Keratinocyte (primary cell): Measurements from ENCODE around the gene CLK3. TPM values are rescaled to one million over a fixed set of nuclear protein-coding genes. Genes with fewer than 3 reads are reported as not detected.

Experiments used
- DNase-seq: peaks from one replicate; pipeline ENCODE4 v3.0.0-alpha.2; 2011; ENCODE audit warnings: low read depth, missing footprints, low spot score
- FAIRE-seq: peaks from 2 replicates; lab custom pipeline; 2011; peaks lifted over from hg19 to GRCh38; lab: Jason Lieb, UNC
- H2AFZ ChIP-seq: 2 replicates; pipeline ENCODE4 v1.6.0; 2012; ENCODE audit warnings: low read length, control low read depth, inconsistent platforms; ENCODE audit not compliant: control insufficient read depth
- H3K27ac ChIP-seq: 2 replicates; pipeline ENCODE4 v1.5.1; 2011; ENCODE audit warnings: low read length; ENCODE audit not compliant: control insufficient read depth, insufficient read depth
- H3K27me3 ChIP-seq: 3 replicates; pipeline ENCODE4 v1.6.0; 2011; ENCODE audit warnings: low read length; ENCODE audit not compliant: control insufficient read depth, insufficient read depth; ENCODE audit errors: extremely low read depth
- H3K36me3 ChIP-seq, 2 experiments: 2 replicates in 1 of 2; 3 replicates in 1 of 2; pipeline ENCODE4 v1.5.1; 2011; ENCODE audit warnings: low read length in 2 of 2, mild to moderate bottlenecking in 1 of 2; ENCODE audit not compliant: control insufficient read depth in 2 of 2, insufficient read depth in 2 of 2; ENCODE audit errors: extremely low read depth in 1 of 2
- H3K4me1 ChIP-seq: 3 replicates; pipeline ENCODE4 v1.5.1; 2011; ENCODE audit warnings: low read length; ENCODE audit not compliant: control insufficient read depth, insufficient read depth; ENCODE audit errors: extremely low read depth
- H3K4me2 ChIP-seq: 3 replicates; pipeline ENCODE4 v1.6.0; 2011; ENCODE audit warnings: low read depth, low read length; ENCODE audit not compliant: control insufficient read depth, insufficient read depth; ENCODE audit errors: extremely low read depth
- H3K4me3 ChIP-seq, 3 experiments: fragments of 200-600 bp in 1 of 3; sonication (generic) in 1 of 3; 2 replicates in 2 of 3; 3 replicates in 1 of 3; pipeline ENCODE4 v1.5.1; 2011 to 2016; ENCODE audit warnings: low read length in 3 of 3, mild to moderate bottlenecking in 3 of 3, control low read depth in 2 of 3, inconsistent platforms in 1 of 3, low read depth in 1 of 3, mixed read lengths in 1 of 3, mixed run types in 1 of 3, moderate library complexity in 1 of 3; ENCODE audit not compliant: control insufficient read depth in 2 of 3, insufficient read depth in 2 of 3; ENCODE audit errors: extremely low read depth in 1 of 3
- H3K79me2 ChIP-seq: 2 replicates; pipeline ENCODE4 v1.6.0; 2012; ENCODE audit warnings: low read length; ENCODE audit not compliant: control insufficient read depth, insufficient read depth
- H3K9ac ChIP-seq: 3 replicates; pipeline ENCODE4 v1.6.0; 2011; ENCODE audit warnings: low read length; ENCODE audit not compliant: control insufficient read depth, insufficient read depth; ENCODE audit errors: extremely low read depth
- H3K9me1 ChIP-seq: 3 replicates; pipeline ENCODE4 v1.6.0; 2011; ENCODE audit warnings: low read length; ENCODE audit not compliant: control insufficient read depth, insufficient read depth; ENCODE audit errors: extremely low read depth
- H3K9me3 ChIP-seq: 2 replicates; pipeline ENCODE4 v1.5.1; 2012; ENCODE audit warnings: low read depth, low read length; ENCODE audit not compliant: control insufficient read depth
- H4K20me1 ChIP-seq: 3 replicates; pipeline ENCODE4 v1.6.0; 2011; ENCODE audit warnings: low read length; ENCODE audit not compliant: control insufficient read depth, insufficient read depth; ENCODE audit errors: extremely low read depth
- CTCF ChIP-seq, 3 experiments: IDR thresholded peaks in 1 of 3; conservative IDR thresholded peaks in 1 of 3; optimal IDR thresholded peaks in 1 of 3; 2 replicates in 2 of 3; 3 replicates in 1 of 3; pipeline versions ENCODE3 to v1.5.1; 2011; ENCODE audit warnings: low read length in 3 of 3, mild to moderate bottlenecking in 3 of 3, moderate library complexity in 2 of 3, control low read depth in 1 of 3, inconsistent platforms in 1 of 3; ENCODE audit not compliant: insufficient read depth in 2 of 3; ENCODE audit errors: extremely low read depth in 1 of 3
- EZH2 ChIP-seq: IDR thresholded peaks from one replicate; pipeline ENCODE4 v1.6.1; 2012; ENCODE audit warnings: inconsistent platforms, mild to moderate bottlenecking, low read length, moderate library complexity
- dilution Hi-C: fragments of 300-500 bp; cut with MboI; formaldehyde crosslinking; loops from one replicate; pipeline ENCODE4 v1.7.0; 2020; ENCODE audit warnings: low sequenced_read_pairs; ENCODE audit not compliant: extremely low pct_ligation_motif_present
- polyA plus RNA-seq, 5 experiments: library from polyadenylated mRNA; depleted of rRNA in 3 of 5; stranded (reverse) in 3 of 5; stranded (forward) in 1 of 5; unstranded in 1 of 5; fragments of >200 nt; gene quantifications; 1 replicate in 1 of 5; 2 replicates in 3 of 5; 3 replicates in 1 of 5; pipeline versions ENCODE4 v1.2.1 to v1.2.3, GENCODE V29; 2011 to 2012; ENCODE audit warnings: missing spikeins in 2 of 5, low read depth in 1 of 5, low replicate concordance in 1 of 5

Gene CLK3
- polyA plus RNA-seq, 1 donor (not counting 4 experiments of a cell fraction or from before 2014, with no cell fraction given): 61.2 TPM

- no peak overlapping the region for H3K27ac ChIP-seq
- H2AFZ ChIP-seq: no peak overlapping the region
- DNase-seq (no peak), FAIRE-seq (no peak)
- dilution Hi-C loops: no loop called here
- H3K27me3 ChIP-seq: no peaks in the 10 kb centered on the region
- H3K36me3 ChIP-seq: peaks cover 51 to 74% of the 10 kb centered on the region in 2 experiments
- no peaks in the 10 kb centered on the region for H3K79me2 ChIP-seq
- H3K4me1 ChIP-seq: no peaks in the 10 kb centered on the region
- H3K9me3 ChIP-seq: no peaks in the 10 kb centered on the region
- no peak overlapping the region for H3K4me2 ChIP-seq
- H3K9ac ChIP-seq: no peak overlapping the region
- TF ChIP-seq CTCF (optimal IDR thresholded peaks at IDR 0.05 in 1 of 3, IDR thresholded peaks at IDR 0.05 in 1 of 3, conservative IDR thresholded peaks at IDR 0.05 in 1 of 3; ENCODE audit: extremely low read depth in 1 of 3, insufficient read depth in 2 of 3, low read length in 3 of 3) (no peak), EZH2 (no peak)
- no peak overlapping the region for H3K4me3 ChIP-seq
- peaks cover 8% of the 10 kb centered on the region for H4K20me1 ChIP-seq
- no peaks in the 10 kb centered on the region for H3K9me1 ChIP-seq
These were observed 14.8 kb downstream of the CLK3 start for GRCh38 chr15:74630284-74631086.

GRCh38 chr15:74631087-74631385, 15.4 kb downstream of the CLK3 start:
- TF ChIP-seq EZH2: no peak
- Histone ChIP-seq H3K9ac (no peak overlapping the region), H3K36me3 (peaks cover 50 to 73% of the 10 kb centered on the region in 2 experiments), H2AFZ (no peak overlapping the region), H3K27ac (no peak overlapping the region), H3K79me2 (no peaks in the 10 kb centered on the region), H3K4me3 (no peak overlapping the region), H3K4me1 (no peaks in the 10 kb centered on the region), H3K4me2 (no peak overlapping the region), H4K20me1 (peaks cover 8% of the 10 kb centered on the region), H3K27me3 (no peaks in the 10 kb centered on the region), H3K9me1 (no peaks in the 10 kb centered on the region), H3K9me3 (no peaks in the 10 kb centered on the region)
- FAIRE-seq (no peak), DNase-seq (no peak)
- dilution Hi-C loops: no loop called here
